Choroid plexus epithelial cell (primary cell): ENCODE measurements around the gene MOK.

ENCODE experiments used
- DNase-seq: peaks from one replicate; pipeline ENCODE4 v3.0.0-alpha.2; 2010; ENCODE audit warnings: low read depth
- H3K4me3 ChIP-seq: 2 replicates; pipeline ENCODE4 v1.5.1; 2011; ENCODE audit warnings: low read depth, mild to moderate bottlenecking, control low read depth, low read length, moderate library complexity
- CTCF ChIP-seq: conservative IDR thresholded peaks from 2 replicates; pipeline ENCODE4 v1.5.1; 2011; ENCODE audit warnings: low read depth, mild to moderate bottlenecking, control low read depth, inconsistent platforms, low read length, moderate library complexity

The MOK gene

GRCh38 chr14:102282751-102283465, 22.1 kb downstream of the MOK start:
- no peak for TF ChIP-seq CTCF
- no peak for DNase-seq
- H3K4me3 ChIP-seq, result no peak overlapping the region

GRCh38 chr14:102280376-102280962, 24.5 kb downstream of the MOK start:
- no peak overlapping the region for H3K4me3 ChIP-seq
- no peak for TF ChIP-seq CTCF
- peak; percentile 98 for DNase-seq

GRCh38 chr14:102279688-102280348, 25.1 kb downstream of the MOK start:
- H3K4me3 ChIP-seq, result no peak overlapping the region
- TF ChIP-seq CTCF, result no peak
- DNase-seq, result peak; percentile 99

- TF ChIP-seq CTCF, result no peak
- DNase-seq, result no peak
- H3K4me3 ChIP-seq, result no peak overlapping the region
Observed at GRCh38 chr14:102279282-102279681, 25.7 kb downstream of the MOK start.

- no peak for DNase-seq
- TF ChIP-seq CTCF, result no peak
- no peak overlapping the region for H3K4me3 ChIP-seq
Observed at GRCh38 chr14:102278631-102278935, 26.4 kb downstream of the MOK start.

GRCh38 chr14:102277874-102278630, 26.9 kb downstream of the MOK start:
- no peak for TF ChIP-seq CTCF

More at GRCh38 chr14:102277874-102278630, 26.9 kb downstream of the MOK start:
- H3K4me3 ChIP-seq, result no peak overlapping the region
- DNase-seq, result no peak
